Hepatocyte (in vitro differentiated cells): ENCODE data around the gene UGT2B17. TPM values are rescaled to one million over a fixed set of nuclear protein-coding genes. Genes with fewer than 3 reads are reported as not detected.

Experiments used
- DNase-seq: peaks from one replicate; pipeline ENCODE4 v3.0.0-alpha.2; 2016; ENCODE audit warnings: low spot score
- H2AFZ ChIP-seq: fragments of 200-600 bp; sonication (generic); 2 replicates; pipeline ENCODE4 v1.6.0; 2016; ENCODE audit warnings: antibody characterized with exemption, mild to moderate bottlenecking
- H3K27ac ChIP-seq: fragments of 200-600 bp; sonication (generic); 2 replicates; pipeline ENCODE4 v1.5.1; 2016; ENCODE audit warnings: mild to moderate bottlenecking
- H3K27me3 ChIP-seq: fragments of 200-600 bp; sonication (generic); 2 replicates; pipeline ENCODE4 v1.6.1; 2016
- H3K36me3 ChIP-seq: fragments of 200-600 bp; sonication (generic); replicated peaks from 2 replicates; pipeline ENCODE4 v1.5.1; 2016; ENCODE audit warnings: low read depth; ENCODE audit not compliant: insufficient read depth
- H3K4me1 ChIP-seq: fragments of 200-600 bp; sonication (generic); 2 replicates; pipeline ENCODE4 v1.5.1; 2016; ENCODE audit warnings: mild to moderate bottlenecking, moderate library complexity; ENCODE audit not compliant: insufficient read depth
- H3K4me2 ChIP-seq: fragments of 200-600 bp; sonication (generic); 2 replicates; pipeline ENCODE4 v1.6.0; 2016
- H3K4me3 ChIP-seq: fragments of 200-600 bp; sonication (generic); 2 replicates; pipeline ENCODE4 v1.5.1; 2016; ENCODE audit warnings: mild to moderate bottlenecking
- H3K79me2 ChIP-seq: fragments of 200-600 bp; sonication (generic); 2 replicates; pipeline ENCODE4 v1.6.0; 2017; ENCODE audit warnings: mild to moderate bottlenecking
- H3K9me2 ChIP-seq: fragments of 200-600 bp; sonication (generic); replicated peaks from 2 replicates; pipeline ENCODE4 v1.6.0; 2017; ENCODE audit warnings: mild to moderate bottlenecking; ENCODE audit not compliant: insufficient read depth
- H3K9me3 ChIP-seq: fragments of 200-600 bp; sonication (generic); 2 replicates; pipeline ENCODE4 v1.5.1; 2016; ENCODE audit warnings: low read depth, mild to moderate bottlenecking
- H4K20me1 ChIP-seq: fragments of 200-600 bp; sonication (generic); 2 replicates; pipeline ENCODE4 v1.6.0; 2016; ENCODE audit warnings: mild to moderate bottlenecking; ENCODE audit not compliant: insufficient read depth, poor library complexity, severe bottlenecking
- CTCF ChIP-seq: fragments of 200-600 bp; sonication (generic); IDR thresholded peaks from 2 replicates; pipeline ENCODE4 v1.5.1; 2016; ENCODE audit warnings: antibody characterized with exemption, mild to moderate bottlenecking; ENCODE audit not compliant: poor library complexity
- EZH2 ChIP-seq: fragments of 200-600 bp; sonication (generic); IDR thresholded peaks from 2 replicates; pipeline ENCODE4 v1.6.1; 2016; ENCODE audit warnings: antibody characterized with exemption, mild to moderate bottlenecking, borderline replicate concordance
- EZH2phosphoT487 ChIP-seq: fragments of 200-600 bp; sonication (generic); IDR thresholded peaks from one replicate; pipeline ENCODE4 v1.6.1; 2018; ENCODE audit warnings: antibody characterized with exemption, mild to moderate bottlenecking, low read depth, moderate library complexity; ENCODE audit not compliant: unreplicated experiment, severe bottlenecking
- WGBS: methylation state at CpG from one replicate; pipeline ENCODE4 v1.1.6; 2016; ENCODE audit warnings: low lambda C conversion rate; ENCODE audit errors: missing lambda C conversion rate; 5-methylcytosine and 5-hydroxymethylcytosine counted together
- polyA plus RNA-seq: library from polyadenylated mRNA; unstranded; fragments of >200 nt; fragmentation: Nextera tagmentation; extraction: Ambion mirVana; gene quantifications from 2 replicates; pipeline ENCODE4 v1.2.1, GENCODE V29; 2016
- total RNA-seq: library from RNA; depleted of rRNA; stranded (reverse); fragments of >200 nt; gene quantifications from 2 replicates; pipeline ENCODE4 v1.2.3, GENCODE V29; 2014

The UGT2B17 gene
- total and polyA plus RNA-seq, 2 experiments from 2014 or later = 4.4 to 23.6 TPM

- H4K20me1 ChIP-seq = no peaks in the 10 kb centered on the region
- no peaks in the 10 kb centered on the region for H3K36me3 ChIP-seq
- H3K9me2 ChIP-seq = no peaks in the 10 kb centered on the region
- no peak overlapping the region for H3K27ac ChIP-seq
- H2AFZ ChIP-seq = no peak overlapping the region
- TF ChIP-seq EZH2phosphoT487 (no peak), EZH2 (no peak), CTCF (no peak)
- H3K4me2 ChIP-seq = no peak overlapping the region
- H3K4me1 ChIP-seq = no peaks in the 10 kb centered on the region
- H3K9me3 ChIP-seq = no peaks in the 10 kb centered on the region
- H3K27me3 ChIP-seq = no peaks in the 10 kb centered on the region
- H3K4me3 ChIP-seq = no peak overlapping the region
- DNase-seq = no peak
- H3K79me2 ChIP-seq = no peaks in the 10 kb centered on the region
Observed at GRCh38 chr4:68589790-68590189, 13.7 kb upstream of the UGT2B17 start.

- no peak for DNase-seq
- Histone ChIP-seq H3K27me3 (no peaks in the 10 kb centered on the region), H4K20me1 (no peaks in the 10 kb centered on the region), H3K9me2 (no peaks in the 10 kb centered on the region), H3K4me2 (no peak overlapping the region), H3K4me3 (no peak overlapping the region), H3K4me1 (no peaks in the 10 kb centered on the region), H2AFZ (no peak overlapping the region), H3K79me2 (no peaks in the 10 kb centered on the region), H3K27ac (no peak overlapping the region), H3K36me3 (no peaks in the 10 kb centered on the region), H3K9me3 (no peaks in the 10 kb centered on the region)
- WGBS = 98% methylated on average over 4 of the region's 4 CpGs
- TF ChIP-seq EZH2 (no peak), EZH2phosphoT487 (no peak), CTCF (no peak)
Observed at GRCh38 chr4:68582339-68582717, 6.2 kb upstream of the UGT2B17 start.

- no peak for DNase-seq
- no peaks in the 10 kb centered on the region for H3K36me3 ChIP-seq
- TF ChIP-seq CTCF = no peak
- no peak for TF ChIP-seq EZH2
- no peak for TF ChIP-seq EZH2phosphoT487
- H3K9me3 ChIP-seq = no peaks in the 10 kb centered on the region
- H4K20me1 ChIP-seq = no peaks in the 10 kb centered on the region
- H3K27me3 ChIP-seq = no peaks in the 10 kb centered on the region
- no peak overlapping the region for H2AFZ ChIP-seq
- H3K4me3 ChIP-seq = no peak overlapping the region
- no peak overlapping the region for H3K27ac ChIP-seq
- no peaks in the 10 kb centered on the region for H3K9me2 ChIP-seq
- no peak overlapping the region for H3K4me2 ChIP-seq
- no peaks in the 10 kb centered on the region for H3K4me1 ChIP-seq
- 81% methylated on average over 6 of the region's 6 CpGs for WGBS
- H3K79me2 ChIP-seq = no peaks in the 10 kb centered on the region
Observed at GRCh38 chr4:68581383-68582338, 5.5 kb upstream of the UGT2B17 start.
